HG03064 (cell line): ENCODE measurements around the gene MAD1L1.

ENCODE experiments used
- ATAC-seq: cut with Tn5 transposase; IDR thresholded peaks from one replicate; pipeline ENCODE4 v1.9.1; 2021; ENCODE audit warnings: low read depth; ENCODE audit not compliant: unreplicated experiment

The MAD1L1 gene

DNA sequence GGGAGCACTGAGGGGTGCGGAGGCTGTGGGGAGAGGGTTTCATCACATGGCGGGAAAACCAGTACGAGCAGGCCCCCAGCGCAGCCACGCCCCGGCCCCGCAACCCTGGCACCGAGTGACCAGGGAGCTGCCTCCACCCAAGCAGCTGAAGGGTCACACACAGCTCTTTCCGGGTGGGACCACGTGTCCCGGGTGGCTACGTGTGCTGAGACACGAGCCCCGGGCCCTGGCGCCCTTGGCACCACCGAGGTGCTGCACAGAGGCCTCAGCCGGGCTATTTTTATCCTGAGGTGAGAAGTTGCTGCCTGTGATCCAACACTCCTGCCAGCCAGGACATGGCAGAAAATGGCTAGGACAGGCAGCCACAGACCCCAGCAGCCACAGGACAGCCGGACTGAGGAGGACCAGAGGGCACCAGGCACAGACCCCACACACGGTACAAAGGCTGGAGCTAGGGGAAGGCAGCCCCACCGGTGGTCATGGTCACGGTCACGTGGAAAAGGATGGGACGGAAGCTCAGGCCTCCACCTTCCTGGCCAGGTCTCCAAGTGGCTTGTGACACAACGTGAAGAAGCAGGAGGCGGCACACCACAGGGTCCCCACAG is 223.7 kb downstream of the MAD1L1 start:
- no peak for ATAC-seq

DNA sequence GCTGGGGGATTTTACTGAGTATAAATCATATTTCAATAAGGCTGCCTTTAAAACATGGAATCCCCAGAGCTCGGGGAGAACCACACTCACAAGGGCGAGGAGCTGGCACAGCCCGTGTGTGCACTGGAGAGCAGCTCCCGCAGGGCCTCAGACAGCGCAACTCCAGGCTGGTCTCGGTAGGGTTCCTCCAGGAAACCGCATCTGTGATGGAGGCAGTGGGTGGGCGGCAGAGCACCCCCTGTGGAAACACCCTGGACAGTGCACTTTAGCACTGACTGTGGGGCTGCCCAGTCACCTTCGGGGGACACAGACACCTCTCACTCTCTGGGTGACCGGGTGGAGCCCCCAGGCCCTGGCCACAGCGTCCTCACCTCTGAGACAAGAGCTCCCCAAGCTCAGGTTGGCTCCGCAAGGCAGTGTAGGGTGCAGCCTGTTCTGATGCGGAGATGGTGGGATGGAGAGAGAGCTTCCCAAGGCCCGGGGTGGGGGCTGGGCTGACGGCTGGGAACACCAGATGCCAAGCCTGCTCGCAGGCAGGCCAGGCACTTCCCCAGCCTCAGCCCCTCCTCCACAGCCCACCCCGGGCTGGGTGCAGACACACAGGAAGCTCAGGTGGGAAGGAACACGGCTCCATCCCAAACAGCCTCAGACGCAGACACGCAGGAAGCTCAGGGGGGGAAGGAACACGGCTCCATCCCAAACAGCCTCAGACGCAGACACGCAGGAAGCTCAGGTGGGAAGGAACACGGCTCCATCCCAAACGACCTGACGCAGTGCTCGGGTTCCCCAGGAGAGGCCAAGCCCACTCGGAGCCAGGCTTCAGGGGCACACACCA is 224.4 kb downstream of the MAD1L1 start:
- ATAC-seq, result no peak

DNA sequence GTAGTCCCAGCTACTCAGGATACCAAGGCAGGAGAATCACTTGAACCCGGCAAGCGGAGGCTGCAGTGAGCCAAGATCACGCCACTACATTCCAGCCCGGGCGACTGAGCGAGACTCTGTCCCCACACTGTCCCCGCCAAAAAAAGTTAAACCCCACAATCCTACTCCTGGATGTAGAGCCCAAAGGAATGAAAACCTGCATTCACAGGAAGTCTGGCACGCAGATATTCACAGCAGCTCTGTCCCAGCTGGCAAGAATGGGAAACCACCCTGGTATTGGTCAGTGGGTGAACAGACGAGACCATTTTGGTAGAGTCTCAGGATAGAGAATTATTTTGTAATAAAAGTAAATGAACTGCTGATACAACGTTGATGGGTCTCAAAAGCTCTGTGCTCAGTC is 225.2 kb downstream of the MAD1L1 start:
- ATAC-seq, result no peak

DNA sequence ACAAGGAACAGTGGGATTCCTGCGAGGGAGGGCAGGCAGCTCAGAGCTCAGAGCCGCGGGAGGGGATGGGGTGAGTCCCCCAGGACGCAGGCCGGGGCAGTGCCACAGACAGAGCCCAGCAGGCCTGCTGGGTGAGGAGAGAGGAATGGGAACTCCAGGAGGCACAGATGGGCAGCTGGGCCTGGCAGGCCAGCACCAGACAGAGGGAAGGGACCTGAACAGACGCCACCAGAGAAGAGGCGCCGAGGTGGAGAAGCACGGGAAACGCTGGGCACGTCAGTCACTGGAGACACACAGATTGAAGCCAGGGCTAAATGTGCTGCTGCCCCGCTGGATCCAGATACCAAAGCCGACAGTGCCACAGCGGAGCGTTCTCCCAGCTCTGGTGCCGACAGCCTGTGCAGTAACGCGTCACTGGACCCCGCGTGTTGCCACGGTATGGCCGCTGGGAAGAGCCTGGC is 225.8 kb downstream of the MAD1L1 start:
- no peak for ATAC-seq

DNA sequence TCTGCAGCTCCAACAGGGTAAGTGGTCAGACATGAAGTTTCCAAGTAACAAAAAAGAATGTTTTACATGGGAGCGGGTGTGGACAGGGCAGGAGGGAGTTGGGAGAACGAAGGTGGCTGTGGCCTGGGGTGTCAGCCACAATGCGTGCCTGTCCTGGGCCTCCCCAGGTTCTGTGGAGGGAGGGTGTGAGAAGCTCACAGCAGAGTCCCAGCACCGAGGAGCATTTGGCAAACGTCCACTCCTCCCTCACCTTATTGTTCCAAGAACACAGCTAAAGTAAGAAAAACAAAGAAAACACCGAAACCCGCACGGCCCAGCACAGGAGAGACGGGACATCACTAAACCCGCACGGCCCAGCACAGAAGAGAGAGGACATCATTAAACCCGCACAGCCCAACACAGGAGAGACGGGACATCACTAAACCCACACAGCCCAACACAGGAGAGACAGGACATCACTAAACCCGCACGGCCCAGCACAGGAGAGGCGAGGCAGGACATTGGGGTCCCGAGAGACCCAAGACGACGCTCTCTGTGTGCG is 226.4 kb downstream of the MAD1L1 start:
- no peak for ATAC-seq

DNA sequence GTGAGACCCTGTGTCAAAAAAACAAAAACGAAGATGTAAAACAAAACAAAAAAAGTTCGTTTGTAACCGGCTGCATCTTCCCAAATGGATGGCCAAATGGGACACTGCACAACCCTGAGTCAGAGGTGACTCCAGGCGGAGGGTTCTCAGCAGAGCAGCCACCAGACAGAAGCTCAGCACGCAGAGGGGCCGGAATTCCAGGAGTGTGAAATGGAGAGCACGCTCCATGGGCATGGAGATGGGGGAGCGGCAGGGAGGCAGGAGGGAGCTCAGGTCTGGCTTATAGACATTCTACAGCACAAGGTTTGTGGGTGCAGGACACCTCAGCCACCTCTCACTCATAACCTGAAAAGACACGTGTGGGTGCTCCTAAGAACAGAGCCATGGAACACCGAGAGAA is 227.0 kb downstream of the MAD1L1 start:
- no peak for ATAC-seq

DNA sequence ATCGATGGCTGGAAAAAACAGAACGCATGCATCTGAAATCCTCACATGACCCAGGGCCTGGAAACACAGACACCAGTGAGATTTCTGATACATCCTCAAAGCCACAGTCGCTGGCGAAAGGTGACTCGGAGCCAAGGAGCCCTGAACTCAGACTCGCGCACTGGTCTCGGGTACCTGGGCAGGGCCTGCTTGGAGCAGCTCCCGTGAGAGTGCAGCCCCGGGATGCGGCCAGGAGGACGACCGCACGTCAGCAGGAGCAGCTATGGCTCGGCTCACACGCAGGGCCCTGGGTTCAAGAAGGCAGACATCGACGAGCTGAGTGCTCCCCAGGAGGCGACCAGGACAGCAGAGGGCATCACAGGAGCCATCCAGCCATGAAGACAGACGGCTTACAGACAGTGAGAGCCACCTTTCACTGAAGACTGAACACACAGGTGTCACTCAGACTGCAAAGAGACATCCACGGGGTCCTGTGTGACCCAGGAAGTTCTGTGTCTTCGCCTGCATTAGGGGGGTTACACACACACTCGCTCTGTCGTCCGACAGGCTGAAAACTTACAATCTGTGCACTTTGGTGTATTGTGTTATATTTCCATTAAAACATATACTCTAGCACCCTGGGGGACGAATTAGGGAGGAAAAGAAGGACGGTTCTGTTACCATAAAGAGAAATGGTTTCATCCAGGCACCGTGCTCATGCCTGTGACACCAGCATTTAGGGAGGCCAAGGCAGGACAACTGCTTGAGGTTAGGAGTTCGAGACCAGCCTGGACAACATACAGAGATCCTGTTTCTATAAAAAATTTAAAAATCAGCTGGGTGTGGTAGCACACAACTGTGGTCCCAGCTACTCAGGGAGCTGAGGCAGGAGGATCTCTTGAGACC is 227.7 kb downstream of the MAD1L1 start:
- ATAC-seq, result no peak

DNA sequence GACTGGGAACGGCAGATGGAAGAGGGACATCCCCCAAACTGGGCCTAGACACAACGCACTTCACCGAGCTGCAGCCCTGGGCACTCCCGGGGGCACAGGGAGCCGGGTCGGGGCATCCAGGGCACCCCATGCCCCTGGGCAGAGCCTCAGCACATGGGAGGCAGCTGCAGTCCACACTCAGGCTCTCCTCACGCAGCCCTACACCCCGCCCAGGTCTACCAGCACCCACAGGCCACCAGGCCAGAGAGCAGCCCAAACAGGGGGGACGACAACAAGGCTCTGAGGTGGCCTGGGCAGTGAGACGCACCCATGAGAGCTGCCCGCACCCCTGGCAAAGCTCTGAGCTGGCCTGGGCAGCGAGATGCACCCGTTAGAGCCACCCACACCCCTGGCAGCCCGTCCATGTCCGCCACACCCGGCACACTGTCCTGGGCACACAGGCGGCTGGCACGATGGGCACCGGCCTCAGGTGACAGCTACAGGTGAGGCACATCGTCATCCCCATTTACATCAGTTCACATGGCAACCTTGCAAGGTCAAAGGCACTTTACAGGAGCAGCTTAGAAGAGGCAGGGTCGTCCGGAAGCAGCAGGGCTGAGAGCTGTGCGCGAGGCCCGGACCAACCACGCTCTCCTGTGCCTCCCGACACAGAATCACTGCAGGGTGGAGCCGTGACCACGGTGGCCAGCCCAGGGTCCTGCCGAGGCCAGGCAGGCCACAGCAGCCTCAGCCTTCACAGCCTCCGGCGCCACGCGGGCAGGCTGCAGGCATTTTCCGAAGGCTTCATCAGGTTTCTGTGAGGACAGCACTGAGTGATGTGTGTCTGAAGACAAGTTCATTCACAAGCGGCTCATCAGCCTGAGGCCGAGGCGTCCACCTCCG is 228.6 kb downstream of the MAD1L1 start:
- no peak for ATAC-seq

DNA sequence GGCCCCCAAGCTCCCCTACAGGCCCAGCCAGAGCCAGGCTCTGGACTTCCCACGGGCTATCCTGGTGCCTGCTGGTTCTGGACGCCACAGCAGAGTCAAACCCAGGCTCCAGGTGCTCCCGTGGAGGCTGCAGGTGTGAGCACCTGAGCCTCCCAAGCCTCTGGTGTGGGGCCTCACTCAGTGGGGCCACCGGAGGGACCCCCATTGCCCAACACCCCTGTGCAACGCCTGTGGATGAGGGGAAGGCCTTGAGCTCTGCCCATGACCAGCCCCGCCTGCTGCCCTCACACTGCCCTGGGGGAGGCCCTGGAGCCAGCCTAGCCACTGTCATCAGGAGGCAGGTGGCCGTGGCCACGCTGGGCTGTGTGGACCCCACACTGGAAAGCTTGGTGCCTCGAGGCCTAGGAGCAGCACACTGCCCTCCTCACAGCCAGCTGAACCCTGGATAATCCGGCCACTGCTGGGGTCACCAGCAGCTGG is 229.3 kb downstream of the MAD1L1 start:
- ATAC-seq, result no peak

DNA sequence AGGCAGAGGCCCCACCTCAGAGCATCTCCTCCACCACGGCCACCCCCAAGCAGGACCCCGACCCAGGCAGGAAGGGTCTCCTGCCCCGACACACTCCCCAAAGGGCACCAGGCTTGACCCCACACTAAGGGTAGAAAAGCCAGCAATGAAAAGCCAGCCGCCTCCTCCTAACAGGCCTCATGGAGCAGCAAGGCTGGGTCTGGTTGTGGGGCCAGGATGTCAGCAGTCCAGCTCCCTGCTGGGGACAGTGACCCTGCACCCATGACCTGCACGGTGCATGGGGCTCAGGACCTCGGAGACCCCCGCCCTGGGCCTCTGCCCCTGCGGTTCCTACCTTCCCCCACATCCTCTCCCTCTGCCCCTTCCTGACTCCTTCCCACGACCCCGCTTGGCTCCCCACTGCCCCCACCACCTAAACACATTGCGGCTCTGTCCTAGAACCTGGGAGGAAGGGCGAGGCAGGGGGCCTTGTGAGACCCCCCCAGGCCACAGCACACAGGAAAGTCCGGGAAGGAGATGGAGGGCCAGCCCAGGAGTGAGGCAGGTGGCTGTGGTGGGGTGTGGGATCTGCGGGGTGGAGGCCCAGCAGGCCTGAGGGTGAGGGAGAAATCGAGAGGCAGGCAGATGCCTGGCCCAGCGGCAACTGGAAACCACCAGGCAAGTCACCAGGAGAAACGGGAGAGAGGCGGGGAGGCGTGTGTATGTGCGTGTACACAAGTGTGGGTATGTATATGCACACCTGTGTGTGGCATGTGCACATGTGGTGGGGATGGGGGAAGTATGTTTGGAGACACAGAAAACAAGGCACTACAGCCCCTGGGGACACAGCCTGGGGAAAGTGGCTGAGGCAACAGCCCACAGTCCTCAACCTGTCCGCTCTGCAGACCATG is 229.9 kb downstream of the MAD1L1 start:
- ATAC-seq, result no peak

DNA sequence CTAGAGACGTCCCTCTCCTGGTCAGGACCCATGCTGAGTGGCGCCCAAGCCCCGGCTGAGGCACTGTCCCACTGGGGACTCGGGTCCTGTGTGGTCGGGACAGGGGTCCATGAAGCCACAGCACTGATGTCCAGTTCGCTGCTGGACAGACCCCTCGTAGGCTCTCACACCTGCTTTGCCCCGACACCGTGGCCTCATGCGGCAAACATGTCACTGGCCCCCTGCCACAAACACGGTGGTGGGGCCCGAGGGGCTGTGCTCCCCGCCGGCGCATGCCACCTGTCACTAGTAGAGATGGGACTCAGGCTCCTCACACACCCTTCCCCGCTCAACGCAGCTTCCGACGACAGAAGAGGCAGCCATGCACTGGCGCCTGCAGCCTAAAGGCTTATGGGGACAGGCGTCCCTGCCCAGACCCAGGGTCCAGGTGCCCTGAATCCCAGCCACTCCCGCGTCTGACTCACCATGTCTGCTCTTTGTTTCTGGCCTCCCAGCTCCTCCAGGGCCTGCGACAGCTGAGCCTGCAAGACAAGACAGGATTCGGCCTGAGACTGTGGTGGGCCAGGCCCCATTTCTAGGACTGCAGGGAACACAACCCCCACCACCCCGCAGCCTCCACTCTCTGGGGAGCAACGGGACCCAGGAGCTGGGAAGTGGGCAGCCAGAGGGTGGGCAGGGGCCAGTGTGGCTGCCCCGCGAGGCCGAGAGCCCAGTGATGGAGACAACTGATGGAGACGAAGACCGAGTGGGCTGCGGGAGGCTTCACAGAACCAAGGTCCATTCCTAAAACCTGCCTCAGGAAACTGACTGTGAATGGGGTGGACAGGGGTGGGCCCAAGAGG is 230.9 kb downstream of the MAD1L1 start:
- ATAC-seq, result no peak

DNA sequence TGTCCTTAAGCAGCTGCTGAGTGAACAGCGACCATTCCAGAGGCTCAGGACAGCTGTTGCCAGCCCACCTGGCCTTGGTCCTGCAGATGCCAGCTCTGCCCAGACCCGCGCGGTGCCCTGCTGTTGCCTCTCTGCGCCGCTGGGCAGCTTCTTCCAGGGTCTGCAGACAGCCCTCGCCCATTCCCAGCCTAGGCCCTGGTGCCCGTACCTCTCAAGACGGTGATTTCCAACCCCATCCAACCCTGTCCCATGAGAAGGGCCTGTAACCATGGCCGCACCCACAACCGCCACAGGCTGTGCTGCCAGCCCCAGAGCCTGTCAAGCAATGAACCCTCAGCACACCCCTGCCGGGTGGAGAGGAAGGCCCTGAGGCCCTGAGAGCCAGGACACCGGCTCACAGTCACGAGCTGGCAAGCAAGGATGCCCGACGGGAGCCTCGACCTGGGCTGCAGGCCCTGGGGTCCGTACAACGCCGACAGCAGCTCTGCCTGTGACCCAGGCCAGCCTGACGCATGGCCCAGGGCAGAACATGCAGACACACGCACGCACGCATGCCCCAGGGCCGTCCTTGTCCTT is 231.9 kb downstream of the MAD1L1 start:
- ATAC-seq, result no peak

DNA sequence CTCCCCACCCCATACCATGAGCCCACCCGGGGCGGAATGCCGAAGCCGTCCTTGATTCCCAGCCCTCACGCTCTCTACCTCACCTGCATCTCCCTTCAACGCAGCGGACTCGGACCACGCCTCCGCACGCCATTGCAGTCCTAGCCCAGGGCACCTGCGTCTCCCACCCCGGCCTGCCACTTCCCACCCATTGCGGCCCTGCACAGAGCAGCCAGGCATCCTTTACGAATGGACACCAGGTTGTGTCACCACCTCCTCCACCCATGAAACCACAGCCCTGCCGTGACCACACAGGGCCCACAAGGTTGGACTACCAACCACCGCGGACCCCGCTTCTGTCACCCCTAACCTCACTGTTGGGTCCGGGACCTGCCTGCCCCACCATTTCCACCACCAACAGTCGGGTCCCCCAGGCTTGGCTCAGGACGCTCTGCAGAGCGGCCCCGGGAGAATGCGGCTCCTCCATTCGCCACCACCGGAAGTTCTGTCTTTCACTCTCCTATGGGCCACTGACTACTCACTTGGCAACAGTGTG is 232.5 kb downstream of the MAD1L1 start:
- no peak for ATAC-seq

DNA sequence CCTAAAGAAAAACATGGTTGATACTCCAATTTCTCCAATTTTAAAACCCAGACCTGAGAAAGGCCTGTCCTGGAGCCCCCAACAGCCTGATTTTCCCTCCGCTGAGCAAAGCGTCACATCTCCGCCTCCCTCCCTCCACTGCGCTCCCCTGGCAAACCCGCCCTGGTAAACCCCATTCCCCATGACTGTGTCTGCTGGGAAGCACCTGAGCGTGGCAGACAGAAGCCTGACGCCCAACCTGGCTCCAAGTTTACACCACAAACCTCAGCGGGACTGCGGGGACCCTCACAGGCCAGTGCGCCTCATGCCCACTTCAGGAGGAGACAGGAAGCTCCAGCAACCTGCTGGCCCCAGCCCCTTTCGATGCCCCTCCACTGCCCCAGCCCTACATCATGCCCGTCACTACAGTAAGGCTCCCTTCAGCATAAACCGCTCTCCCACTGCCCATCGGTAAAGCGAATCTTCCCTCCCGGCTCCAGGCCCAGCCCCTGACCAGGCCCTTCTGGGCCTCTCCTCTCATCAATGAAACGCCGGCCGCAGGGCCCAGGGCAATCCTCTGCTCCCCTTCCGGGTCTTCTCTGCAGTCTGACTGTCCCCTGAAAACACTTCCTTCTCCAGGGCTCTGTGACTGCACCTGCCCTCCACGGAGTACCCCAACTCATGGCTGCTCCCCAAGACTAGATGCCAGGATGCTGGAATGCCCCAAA is 233.3 kb downstream of the MAD1L1 start:
- ATAC-seq, result no peak

DNA sequence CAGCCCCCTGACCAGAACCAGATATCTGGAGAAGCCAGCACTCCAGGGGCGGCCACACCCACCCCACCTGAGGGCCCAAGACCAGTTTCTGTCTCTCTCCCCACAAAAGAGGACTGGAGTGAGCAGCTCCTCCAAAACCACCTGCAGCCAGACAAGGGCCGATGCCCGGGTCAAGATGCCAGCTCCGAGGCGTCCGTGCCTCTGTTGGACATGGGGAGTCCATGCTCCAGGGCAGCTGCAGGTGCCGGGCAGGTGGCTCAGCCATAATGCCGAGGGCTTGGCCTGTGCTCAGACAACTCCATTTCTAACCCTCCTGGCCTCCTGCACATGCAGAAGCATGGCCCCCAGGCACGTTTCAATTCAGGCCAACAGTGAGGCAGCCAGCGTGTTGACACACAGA is 234.6 kb downstream of the MAD1L1 start:
- ATAC-seq, result no peak

DNA sequence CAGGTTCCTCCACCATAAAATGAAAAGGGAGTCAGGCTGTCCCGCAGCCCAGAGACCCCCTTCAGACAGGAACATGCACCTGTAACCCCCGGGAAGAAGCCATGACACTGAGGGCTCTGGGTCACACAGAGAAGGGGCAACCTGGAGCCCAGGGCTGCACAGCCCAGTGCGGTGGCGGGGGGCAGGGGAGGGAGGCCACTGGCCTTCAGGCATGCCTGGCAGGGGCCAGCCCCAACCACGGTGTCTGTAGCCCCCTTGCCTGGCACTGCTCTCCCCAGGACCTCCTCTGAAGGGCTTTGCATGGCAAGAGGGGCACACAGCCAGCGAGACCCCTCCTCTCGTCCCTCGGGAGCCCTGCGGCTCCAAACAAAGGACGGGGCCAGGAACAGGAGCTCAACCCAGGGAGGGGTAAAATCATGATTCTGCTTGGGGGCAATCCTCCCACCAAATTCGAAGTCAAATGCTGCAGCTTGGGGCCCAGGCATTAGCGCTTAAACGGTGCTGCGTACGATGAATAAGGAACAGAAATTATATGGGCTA is 235.1 kb downstream of the MAD1L1 start:
- ATAC-seq, result no peak
